GM18907 (cell line): ENCODE results near the gene SFXN5.
"Not testable (repeated sequence)": the region's sequence is repeated elsewhere in the genome, so short reads cannot be mapped to it uniquely, and the experiment has no call there.

Experiments
- ATAC-seq: cut with Tn5 transposase; IDR thresholded peaks from one replicate; pipeline ENCODE4 v1.9.1; 2021; ENCODE audit warnings: mild to moderate bottlenecking, moderate library complexity; ENCODE audit not compliant: unreplicated experiment

Gene SFXN5

DNA sequence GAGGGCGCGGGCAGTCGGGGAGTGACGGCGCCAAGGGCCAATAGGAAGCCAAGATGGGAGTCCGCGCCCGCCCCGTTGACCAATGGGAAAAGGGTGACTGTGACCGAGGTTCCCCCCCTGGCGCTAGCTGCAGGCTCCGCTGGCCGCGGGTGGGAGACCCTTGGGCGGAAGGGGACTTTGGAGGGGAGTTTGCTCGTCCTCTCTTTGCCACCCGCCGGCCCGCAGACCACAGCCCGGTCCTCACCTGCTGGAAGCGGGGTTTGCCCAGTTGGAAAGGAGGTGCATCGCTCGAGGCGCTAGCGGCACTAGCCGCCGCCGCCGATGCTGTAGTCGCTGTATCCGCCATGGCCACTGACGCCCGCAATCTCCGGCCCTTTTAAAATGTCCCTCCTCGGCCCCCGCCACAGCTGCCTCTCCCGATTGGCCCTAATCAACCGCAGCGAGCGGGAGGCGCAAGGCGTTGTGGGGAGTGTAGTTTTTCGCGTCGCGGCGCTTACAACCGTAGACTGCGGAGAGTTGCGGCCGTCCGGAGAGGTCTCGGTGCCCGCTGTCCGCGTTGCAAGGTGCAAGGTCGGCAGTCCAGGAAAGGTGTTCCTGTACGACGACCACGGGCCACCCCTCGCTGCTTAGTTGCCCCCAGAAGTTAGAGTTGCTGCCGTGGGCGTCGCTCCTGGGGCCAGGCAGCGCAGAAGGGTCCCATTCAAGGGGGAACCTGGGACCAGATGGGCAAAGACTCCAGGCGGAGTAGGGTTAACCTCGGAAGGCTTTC, at the start of gene SFXN5:
Gene SFXN5 (minus strand): TSS at position 353 of the 769 bp plus-strand sequence. CDS start 7 bp downstream, at position 346.
- peak; percentile 95 for ATAC-seq

GRCh38 chr2:73119611-73120239, 48.2 kb upstream of the SFXN5 start:
- not testable (repeated sequence) for ATAC-seq

DNA sequence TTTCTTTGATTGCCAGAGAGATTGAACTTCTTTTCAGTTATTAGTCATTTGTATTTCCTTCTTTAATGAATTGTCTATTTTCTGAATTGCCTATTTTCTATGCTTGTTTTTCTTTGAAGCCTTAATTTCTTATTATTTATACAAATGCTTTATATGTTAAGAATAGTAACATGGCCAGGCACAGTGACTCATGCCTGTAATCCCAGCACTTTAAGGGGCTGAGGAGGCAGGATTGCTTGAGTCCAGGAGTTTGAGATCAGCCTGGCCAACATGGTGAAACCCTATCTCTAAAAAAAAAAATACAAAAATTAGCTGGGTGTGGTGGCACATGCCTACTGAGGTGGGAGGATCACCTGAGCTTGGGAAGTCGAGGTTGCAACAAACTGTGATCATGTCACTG, 45.9 kb upstream of the SFXN5 start:
- no peak for ATAC-seq

- no peak for ATAC-seq
These were observed 44.9 kb upstream of the SFXN5 start for GRCh38 chr2:73116182-73116960.

GRCh38 chr2:73114273-73114867, 42.9 kb upstream of the SFXN5 start:
- no peak for ATAC-seq

DNA sequence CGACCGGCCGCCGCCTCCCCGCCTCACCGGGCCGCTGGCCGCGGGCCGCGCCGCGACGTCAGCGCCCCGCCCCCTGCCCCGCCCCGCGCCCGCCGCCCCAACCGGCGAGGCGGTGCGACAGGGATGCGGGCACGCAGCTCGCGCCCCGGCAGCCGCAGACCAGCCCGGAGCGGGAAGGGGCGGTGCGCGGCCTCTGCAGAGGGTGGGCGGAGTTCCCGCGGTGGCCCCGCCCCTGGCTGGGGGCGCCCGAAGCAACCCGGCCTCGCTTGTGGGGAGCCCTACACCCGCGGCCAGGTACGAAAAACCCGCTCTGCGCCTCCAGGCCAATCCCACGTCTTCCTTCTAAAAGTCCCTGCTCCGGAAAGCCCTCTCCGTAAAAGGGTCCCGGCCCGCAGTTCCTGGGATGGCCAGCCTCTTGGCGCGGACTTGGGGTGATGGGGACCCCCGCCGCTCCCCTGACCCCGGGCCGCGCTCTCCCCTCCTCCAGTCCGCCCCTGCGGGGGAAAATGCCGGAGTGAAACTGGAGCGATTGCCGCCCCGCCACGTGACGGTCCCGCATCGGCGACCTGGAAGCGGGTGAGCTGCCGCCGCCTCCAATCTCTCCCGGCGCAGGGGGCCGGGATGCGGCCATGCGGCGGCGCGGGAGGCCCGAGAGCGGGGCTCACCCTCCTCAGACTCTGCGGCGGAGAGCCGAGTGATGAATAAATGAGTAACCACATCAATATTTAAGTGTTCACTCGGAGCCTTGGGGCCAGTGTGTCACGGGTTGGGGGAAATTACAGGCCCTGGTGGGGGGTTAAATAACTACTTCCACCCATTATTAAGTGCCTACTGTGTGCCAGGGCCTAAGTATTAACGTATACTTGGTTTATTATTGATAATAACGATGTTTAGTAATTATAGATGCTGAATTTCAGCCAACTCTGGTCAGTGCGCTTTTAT, 41.7 kb upstream of the SFXN5 start, which contains the start of gene RAB11FIP5:
Gene RAB11FIP5 (minus strand): TSS at position 36 of the 942 bp plus-strand sequence. CDS start 171 bp downstream, outside the sequence.
- ATAC-seq, result peak; percentile 74

DNA sequence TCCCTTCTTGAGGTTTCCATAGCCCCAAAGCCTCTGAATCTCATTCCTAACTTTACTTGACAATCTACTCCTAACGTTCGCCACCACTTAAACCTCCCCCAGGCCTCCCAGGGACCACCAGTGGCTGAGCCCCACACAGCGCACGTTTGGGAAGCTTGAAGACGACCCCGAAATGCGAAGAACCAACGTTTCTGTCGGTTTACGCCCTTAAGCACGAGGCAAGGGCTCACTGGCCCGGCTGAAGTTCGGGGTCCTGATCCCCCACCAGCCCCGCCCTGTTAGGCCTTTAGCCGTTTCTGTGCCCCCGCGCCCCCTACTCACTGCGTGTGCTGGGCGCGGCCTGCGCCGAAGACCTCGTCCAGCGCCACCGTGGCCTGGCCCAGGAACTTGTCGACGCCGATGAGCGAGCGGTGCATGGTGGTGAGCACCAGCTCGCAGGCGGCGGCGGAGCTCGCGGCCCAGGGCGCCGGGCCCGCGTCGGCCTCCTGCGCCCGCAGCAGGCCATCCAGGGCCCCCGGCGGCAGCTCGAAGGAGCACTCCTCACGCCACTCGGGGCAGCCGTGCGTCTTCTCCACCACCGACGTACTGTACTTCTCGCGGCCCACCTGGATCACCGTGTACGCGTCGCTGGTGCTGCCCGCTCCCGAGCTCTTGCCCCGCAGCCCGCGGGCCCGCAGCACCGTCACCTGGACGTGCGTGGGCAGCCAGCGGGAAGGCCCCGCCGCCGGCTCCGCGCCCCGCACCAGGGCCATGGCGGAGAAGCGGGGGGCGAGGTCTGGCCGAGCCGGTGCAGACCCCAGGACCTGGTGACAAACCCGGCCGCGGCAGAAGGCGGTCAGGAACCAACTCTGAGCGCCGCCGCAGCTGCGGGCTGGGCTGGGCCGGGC, 40.8 kb upstream of the SFXN5 start:
- ATAC-seq, result peak; percentile 30

DNA sequence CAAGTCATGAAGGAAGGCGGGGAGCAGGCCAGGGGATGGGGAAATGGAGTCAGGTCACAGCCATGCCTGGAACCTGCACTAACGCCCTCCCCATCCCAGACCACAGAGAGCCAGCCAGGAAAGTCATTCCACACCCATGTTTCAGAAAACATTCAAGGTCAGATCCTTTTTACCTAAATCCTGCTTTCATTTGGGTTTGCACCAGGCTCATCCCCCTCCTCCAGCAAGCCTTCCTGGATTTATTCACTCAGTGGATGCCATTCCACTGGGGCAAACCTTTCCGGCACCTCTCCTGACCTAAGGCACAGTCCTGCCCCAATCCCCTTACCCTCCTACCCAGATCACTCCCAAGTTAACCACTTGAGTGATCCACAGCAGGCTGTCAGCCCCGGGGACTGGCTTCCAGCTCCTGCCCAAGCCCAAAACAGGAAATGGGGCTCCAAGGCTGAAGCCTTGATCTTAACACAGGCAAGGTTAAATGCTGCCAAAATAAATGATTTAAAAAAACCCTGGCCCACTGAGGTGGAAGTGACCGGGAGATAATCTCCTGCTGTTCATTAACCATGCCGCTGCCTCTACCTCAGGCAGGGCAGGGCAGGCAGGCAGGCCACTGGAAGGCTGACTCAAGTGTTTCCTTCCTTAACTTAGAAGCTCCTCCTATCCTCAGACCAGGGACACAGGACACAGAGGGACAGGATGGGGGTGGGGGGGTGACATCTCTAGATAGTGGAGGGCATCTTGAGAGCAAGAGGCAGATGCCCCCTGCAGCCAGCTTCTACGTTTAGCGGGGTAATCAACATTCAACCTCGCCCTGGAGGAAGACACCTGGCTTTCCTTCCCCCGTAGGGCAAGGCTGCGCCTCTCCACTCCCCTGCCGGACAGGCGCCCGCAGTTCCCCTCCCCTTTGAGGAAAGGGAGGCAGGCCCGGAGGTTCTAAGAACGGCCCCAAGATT, 39.8 kb upstream of the SFXN5 start:
- ATAC-seq, result no peak

GRCh38 chr2:73110168-73111072, 38.9 kb upstream of the SFXN5 start:
- no peak for ATAC-seq

- ATAC-seq, result no peak
These were observed 38.1 kb upstream of the SFXN5 start for GRCh38 chr2:73109431-73110167.

- no peak for ATAC-seq
These were observed 35.9 kb upstream of the SFXN5 start for GRCh38 chr2:73107211-73107926.

DNA sequence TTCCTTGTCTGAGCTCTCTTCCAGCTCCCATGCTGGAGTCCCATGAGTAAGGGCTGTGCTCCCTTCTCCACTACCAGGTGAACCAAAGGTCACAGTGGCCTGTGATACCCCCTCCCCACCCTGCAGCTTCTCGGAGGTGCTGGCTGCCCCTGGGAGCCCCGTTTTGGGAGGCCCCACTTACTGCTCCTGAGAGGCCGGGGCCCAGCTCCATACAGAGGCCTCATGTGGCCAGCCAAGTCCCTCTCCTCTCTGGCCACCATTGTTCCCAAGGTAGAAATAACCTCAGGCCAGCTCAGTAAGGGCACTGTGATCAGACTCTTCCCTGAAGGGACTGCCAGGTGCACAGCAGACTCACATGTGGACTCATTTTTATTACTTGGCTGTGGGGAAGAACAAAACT, 35.3 kb upstream of the SFXN5 start:
- ATAC-seq, result no peak

DNA sequence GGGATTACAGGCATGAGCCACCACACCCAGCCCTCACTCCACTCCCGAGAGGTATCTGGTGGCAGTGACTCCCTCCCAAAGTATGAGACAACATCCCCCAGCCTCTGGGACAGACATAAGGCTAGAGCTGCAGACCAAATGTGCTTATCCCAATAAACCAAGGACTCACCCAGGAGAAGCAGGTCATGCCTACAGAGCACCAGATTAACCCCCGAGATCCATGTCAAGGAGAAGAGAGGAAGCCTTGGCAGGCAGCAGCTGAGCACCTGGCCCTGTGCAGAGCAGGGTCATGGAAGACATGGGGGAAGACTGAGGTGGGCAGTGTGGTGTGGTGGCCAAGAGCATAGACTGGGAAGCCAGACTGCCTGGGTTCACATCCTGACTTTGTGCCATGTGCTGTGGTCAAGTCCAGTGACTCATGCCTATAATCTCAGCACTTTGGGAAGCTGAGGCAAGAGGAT, 34.0 kb upstream of the SFXN5 start:
- ATAC-seq, result no peak

DNA sequence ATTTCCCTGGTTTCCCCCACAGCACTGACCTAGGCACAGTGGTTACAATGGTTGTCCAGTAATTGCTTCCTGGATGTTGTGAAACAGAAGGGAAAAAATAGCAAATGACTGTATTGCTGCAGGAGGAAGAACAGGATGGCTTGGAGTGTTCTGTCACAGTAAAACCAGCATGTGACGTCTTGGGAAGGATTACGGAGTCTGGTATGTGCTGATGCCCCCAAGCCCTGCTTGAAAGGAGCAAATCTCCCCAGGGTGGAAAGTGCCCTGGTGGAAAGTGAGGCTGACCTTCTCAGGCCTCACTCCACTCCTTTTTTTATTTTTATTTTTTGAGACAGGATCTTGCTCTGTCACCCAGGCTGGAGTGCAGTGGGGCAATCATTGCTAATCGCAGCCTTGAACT, 33.4 kb upstream of the SFXN5 start:
- no peak for ATAC-seq

DNA sequence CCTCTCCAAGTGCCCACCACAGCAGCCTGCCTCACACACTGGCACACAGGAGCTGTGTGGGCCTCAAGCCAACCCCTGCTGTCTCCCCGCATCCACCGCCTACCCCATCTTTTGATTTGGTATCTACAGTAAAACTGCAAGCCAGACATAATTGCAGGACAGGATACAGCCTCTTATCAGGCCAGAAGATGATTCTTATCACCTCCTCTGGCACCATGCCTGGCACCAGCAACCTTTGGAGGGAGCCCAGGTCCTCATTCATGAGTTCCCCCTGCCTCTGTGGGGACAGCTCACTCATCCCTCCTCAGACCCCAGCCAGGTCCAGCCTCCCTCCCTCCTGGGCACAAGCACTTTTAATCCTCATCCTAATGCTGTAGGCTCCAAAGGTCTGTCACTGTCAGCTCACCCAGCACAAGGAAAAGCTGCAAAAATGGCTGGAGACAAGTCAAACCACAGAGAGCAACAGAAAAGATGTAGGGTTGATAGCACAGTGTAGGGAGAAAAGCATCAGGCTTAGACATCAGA, 31.6 kb upstream of the SFXN5 start:
- no peak for ATAC-seq
